ENCODE results near the gene CAMSAP2.

DNA sequence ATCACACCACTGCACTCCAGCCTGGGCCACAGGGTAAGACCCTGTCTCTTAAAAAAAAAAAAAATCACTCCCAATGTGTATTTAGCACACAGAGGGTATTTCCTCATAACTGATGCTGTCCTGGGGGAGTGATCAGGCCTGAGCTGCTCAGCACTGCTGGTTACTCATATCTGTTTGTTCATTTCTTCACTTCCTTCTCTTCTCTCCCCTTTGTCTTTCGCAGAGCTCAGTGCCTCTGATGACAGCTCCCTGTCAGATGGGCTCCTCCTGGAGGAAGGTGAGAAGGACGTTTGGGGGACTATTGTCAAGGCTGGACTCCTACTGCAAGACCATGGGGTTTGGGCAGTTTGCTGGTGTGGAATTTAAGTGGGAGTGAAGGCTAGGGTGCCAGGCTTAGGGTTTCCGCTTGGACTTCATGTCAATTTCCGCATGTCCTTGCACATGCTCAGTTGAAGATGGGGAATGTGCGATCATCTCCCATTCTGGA is 169.0 kb downstream of the CAMSAP2 start:
- TF ChIP-seq, protein P1, sequence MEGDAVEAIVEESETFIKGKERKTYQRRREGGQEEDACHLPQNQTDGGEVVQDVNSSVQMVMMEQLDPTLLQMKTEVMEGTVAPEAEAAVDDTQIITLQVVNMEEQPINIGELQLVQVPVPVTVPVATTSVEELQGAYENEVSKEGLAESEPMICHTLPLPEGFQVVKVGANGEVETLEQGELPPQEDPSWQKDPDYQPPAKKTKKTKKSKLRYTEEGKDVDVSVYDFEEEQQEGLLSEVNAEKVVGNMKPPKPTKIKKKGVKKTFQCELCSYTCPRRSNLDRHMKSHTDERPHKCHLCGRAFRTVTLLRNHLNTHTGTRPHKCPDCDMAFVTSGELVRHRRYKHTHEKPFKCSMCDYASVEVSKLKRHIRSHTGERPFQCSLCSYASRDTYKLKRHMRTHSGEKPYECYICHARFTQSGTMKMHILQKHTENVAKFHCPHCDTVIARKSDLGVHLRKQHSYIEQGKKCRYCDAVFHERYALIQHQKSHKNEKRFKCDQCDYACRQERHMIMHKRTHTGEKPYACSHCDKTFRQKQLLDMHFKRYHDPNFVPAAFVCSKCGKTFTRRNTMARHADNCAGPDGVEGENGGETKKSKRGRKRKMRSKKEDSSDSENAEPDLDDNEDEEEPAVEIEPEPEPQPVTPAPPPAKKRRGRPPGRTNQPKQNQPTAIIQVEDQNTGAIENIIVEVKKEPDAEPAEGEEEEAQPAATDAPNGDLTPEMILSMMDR (conservative IDR thresholded peaks at IDR 0.05) = no peak
- TF ChIP-seq EZH2 (IDR thresholded peaks at IDR 0.05; ENCODE audit: low read depth) = no peak
